K562 treated with DMSO at 1 percent for 4 hours (cell line): Measurements from ENCODE around the gene ENDOD1. TPM values are rescaled to one million over a fixed set of nuclear protein-coding genes. Genes with fewer than 3 reads are reported as not detected.

Experiments used
- total RNA-seq: library from RNA; unstranded; fragments of 300-600 nt; gene quantifications from 2 replicates; pipeline ENCODE4 v1.2.3, GENCODE V29; 2022; ENCODE audit not compliant: insufficient read depth

Gene ENDOD1, protein sequence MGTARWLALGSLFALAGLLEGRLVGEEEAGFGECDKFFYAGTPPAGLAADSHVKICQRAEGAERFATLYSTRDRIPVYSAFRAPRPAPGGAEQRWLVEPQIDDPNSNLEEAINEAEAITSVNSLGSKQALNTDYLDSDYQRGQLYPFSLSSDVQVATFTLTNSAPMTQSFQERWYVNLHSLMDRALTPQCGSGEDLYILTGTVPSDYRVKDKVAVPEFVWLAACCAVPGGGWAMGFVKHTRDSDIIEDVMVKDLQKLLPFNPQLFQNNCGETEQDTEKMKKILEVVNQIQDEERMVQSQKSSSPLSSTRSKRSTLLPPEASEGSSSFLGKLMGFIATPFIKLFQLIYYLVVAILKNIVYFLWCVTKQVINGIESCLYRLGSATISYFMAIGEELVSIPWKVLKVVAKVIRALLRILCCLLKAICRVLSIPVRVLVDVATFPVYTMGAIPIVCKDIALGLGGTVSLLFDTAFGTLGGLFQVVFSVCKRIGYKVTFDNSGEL
- total RNA-seq = 1.9 and 3.4 TPM in 2 replicates

DNA sequence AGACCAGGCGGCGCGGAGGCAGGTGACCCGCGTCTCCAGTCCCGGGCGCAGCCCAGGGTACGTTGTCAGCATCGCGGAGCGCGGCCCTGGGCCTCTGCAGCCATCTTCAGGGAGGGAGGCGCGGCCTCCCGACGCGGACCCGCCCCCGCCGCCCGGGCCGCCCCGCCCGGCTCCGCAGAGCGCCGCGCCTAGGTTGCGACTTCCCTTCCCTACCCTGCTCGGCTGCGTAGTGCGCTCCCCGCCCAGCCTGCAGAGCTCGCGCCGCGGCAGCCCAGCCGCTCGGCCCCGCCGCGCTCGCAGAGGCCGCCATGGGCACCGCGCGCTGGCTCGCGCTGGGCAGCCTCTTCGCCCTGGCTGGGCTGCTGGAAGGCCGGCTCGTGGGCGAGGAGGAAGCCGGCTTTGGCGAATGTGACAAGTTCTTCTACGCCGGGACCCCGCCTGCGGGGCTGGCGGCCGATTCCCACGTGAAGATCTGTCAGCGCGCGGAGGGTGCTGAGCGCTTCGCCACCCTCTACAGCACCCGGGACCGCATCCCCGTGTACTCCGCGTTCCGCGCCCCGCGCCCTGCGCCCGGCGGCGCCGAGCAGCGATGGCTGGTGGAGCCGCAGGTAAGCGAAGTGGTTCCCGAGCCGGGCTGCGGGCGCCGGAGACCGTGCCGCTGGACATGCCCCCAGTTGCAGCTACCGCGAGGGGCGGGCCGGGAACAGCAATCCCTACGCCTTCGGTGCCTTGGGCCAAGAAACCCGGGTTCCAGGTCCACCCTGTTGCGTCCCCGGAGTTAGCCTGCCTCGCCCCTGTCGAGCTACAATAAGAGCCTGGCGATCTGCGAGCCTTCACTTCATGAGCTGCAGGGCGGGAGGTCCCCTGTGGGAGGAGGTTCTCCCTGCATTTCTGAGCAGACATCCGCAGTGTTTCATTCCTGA is at the start of gene ENDOD1:
Gene ENDOD1 (plus strand): TSS at position 227 of the 923 bp plus-strand sequence. CDS start 82 bp downstream, at position 309.

DNA sequence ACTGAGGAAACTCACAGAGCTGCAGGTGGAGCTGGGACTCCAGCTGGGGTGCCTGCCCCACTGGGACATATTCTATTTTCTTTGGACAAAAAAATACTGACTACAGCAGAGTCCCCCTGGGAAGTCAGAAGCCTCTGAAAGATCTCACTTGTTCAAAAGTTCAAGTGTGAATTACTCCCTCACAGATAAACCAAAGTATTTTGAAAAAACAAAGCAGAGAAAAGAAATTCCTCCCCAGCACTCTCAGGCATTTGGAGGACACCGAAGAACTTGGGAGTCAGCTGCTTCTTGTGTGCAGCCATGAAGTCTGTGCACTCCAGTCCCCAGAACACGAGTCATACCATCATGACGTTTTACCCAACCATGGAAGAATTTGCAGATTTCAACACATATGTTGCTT is 40.5 kb upstream of the ENDOD1 start, which contains the start of gene KDM4F:
Gene KDM4F (plus strand): TSS at position 301 of the 400 bp plus-strand sequence.

DNA sequence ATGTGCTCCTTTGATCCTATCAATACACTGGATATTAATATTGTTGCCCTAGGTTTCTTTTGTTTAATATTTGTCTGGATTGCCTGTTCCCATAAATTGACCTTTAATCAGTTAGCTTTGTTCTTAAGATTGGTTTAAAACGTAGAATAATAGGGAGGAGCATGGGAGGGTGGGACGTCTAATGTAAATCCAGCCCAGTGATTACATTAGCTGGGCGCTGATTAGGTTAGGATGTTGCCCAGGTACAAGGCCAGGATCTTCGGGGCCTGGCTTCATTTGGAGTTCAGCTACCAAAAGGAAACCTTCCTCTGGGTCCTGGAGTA is 23.0 kb upstream of the ENDOD1 start, which contains the start of gene SRSF8:
Gene SRSF8 (plus strand): TSS at position 204 of the 323 bp plus-strand sequence. CDS start 308 bp downstream, outside the sequence.

Other genes starting within 250 kb of the ENDOD1 start
- 30.4 and 34.5 TPM in 2 replicates for gene CWC15, start 116.3 kb upstream of the ENDOD1 start, total RNA-seq
- 1.3 and 2.2 TPM in 2 replicates for gene KDM4D, start 116.1 kb upstream of the ENDOD1 start, total RNA-seq
- gene KDM4E, start 64.6 kb upstream of the ENDOD1 start, total RNA-seq = not detected in 2 replicates
- gene KDM4F, start 40.4 kb upstream of the ENDOD1 start, total RNA-seq = not detected in 2 replicates
- gene SRSF8, start 22.9 kb upstream of the ENDOD1 start, total RNA-seq = 22.8 and 31.3 TPM in 2 replicates
- 4.3 and 4.4 TPM in 2 replicates for gene SESN3, start 141.4 kb downstream of the ENDOD1 start, total RNA-seq